A673 (cell line): ENCODE measurements around the gene SLC38A5. TPM values are rescaled to one million over a fixed set of nuclear protein-coding genes. Genes with fewer than 3 reads are reported as not detected.
"Not testable (repeated sequence)": the region's sequence is repeated elsewhere in the genome, so short reads cannot be mapped to it uniquely, and the experiment has no call there.

Experiments
- BruUV-seq: library from RNA; stranded (reverse); fragments of 400-500 nt; replicated peaks from 2 replicates; lab custom pipeline; 2021; lab: Mats Ljungman, UMichigan
- CTCF ChIA-PET: fragments of 300-600 bp; sonication (Branson Sonifier 250); formaldehyde crosslinking; loops from one replicate; lab custom pipeline; 2022; ENCODE audit warnings: antibody characterized with exemption; lab: Charles Lee
- POLR2A ChIA-PET: fragments of 300-600 bp; sonication (Branson Sonifier 250); formaldehyde crosslinking; loops from one replicate; lab custom pipeline; 2022; ENCODE audit warnings: antibody characterized with exemption; ENCODE audit not compliant: low non-redundant PET; lab: Charles Lee
- DNase-seq: peaks from one replicate; pipeline ENCODE4 v3.0.0-alpha.2; 2015; ENCODE audit warnings: low spot score
- H3K27ac ChIP-seq: fragments of 200-600 bp; sonication (generic); 2 replicates; pipeline ENCODE4 v1.5.1; 2016; ENCODE audit warnings: mixed run types, low read depth, mild to moderate bottlenecking, mixed read lengths, antibody characterized with exemption, low read length; ENCODE audit not compliant: poor library complexity, severe bottlenecking
- H3K27me3 ChIP-seq: fragments of 200-600 bp; sonication (generic); replicated peaks from 2 replicates; pipeline ENCODE4 v1.6.1; 2017; ENCODE audit warnings: mixed run types, low read depth, mild to moderate bottlenecking, mixed read lengths, antibody characterized with exemption, low read length; ENCODE audit not compliant: insufficient read depth, poor library complexity
- H3K36me3 ChIP-seq: fragments of 200-600 bp; sonication (generic); 2 replicates; pipeline ENCODE4 v1.6.1; 2016; ENCODE audit warnings: mixed run types, mild to moderate bottlenecking, mixed read lengths, antibody characterized with exemption, low read length; ENCODE audit not compliant: insufficient read depth, poor library complexity, severe bottlenecking
- H3K4me1 ChIP-seq: fragments of 200-600 bp; sonication (generic); 2 replicates; pipeline ENCODE4 v1.6.1; 2017; ENCODE audit warnings: mixed run types, mild to moderate bottlenecking, mixed read lengths, antibody characterized with exemption, low read length; ENCODE audit not compliant: insufficient read depth, poor library complexity, severe bottlenecking
- H3K4me3 ChIP-seq: fragments of 200-600 bp; sonication (generic); 2 replicates; pipeline ENCODE4 v1.5.1; 2016; ENCODE audit warnings: low read depth, mixed run types, mild to moderate bottlenecking, mixed read lengths, low read length; ENCODE audit not compliant: poor library complexity, severe bottlenecking
- H3K9me3 ChIP-seq: fragments of 200-600 bp; sonication (generic); 2 replicates; pipeline ENCODE4 v1.6.1; 2016; ENCODE audit warnings: mixed run types, low read depth, mild to moderate bottlenecking, mixed read lengths, antibody characterized with exemption, low read length; ENCODE audit not compliant: poor library complexity, severe bottlenecking
- intact Hi-C: fragments of 100-400 bp; cut with micrococcal nuclease; formaldehyde crosslinking; loops from one replicate; pipeline ENCODE4 v1.10.0; 2022; ENCODE audit not compliant: unreplicated experiment
- total RNA-seq: library from RNA; stranded (reverse); gene quantifications from 2 replicates; pipeline ENCODE4 v1.2.3, GENCODE V29; 2021

SLC38A5 gene
- total RNA-seq, 1 experiment from 2014 or later = 112 TPM

DNA sequence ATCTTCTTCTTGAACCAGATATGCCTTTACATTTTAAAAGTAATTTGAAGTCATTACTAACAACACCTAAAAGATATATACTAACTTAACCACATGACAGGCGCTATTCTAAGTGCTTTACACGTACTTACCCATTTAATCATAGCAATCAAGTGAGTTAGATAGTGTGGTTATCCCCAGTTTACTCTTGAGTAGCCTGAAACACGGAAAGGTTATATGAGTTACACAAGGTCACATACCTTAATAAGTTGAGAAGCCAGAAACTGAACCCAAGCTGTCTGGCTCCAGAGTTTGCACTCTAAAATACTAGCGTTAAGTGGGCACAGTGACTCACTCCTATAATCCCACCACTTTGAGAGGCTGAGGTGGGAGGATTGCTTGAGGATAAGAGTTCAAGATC, 39.9 kb downstream of the SLC38A5 start:
- H3K36me3 ChIP-seq, H3K27ac ChIP-seq, POLR2A ChIA-PET, H3K27me3 ChIP-seq, H3K4me1 ChIP-seq, CTCF ChIA-PET, intact Hi-C loops, DNase-seq, BruUV-seq, H3K9me3 ChIP-seq, H3K4me3 ChIP-seq: not testable (repeated sequence)

DNA sequence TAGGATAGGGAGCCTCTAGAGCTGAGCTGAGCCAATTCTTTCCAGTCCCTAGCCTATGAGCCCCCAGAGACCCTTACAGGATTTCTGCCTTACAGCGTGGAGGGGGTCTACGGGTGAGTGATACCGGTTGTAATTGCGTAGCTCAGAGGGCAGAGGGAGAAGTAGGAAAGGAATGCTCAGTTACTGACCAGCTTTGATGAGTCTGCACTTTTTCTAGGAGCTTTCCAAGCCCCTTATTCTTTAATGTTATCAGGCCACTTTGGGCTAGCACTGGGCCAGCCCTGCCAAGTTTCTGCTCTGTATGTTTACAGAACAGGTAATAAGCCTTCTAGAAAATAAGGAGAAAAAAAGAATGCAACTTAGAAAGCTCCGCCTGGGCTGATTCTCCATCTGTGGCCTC, 40.5 kb downstream of the SLC38A5 start:
- POLR2A ChIA-PET, CTCF ChIA-PET, intact Hi-C loops, BruUV-seq, H3K9me3 ChIP-seq, H3K27ac ChIP-seq, H3K27me3 ChIP-seq, DNase-seq, H3K36me3 ChIP-seq, H3K4me3 ChIP-seq, H3K4me1 ChIP-seq: not testable (repeated sequence)

DNA sequence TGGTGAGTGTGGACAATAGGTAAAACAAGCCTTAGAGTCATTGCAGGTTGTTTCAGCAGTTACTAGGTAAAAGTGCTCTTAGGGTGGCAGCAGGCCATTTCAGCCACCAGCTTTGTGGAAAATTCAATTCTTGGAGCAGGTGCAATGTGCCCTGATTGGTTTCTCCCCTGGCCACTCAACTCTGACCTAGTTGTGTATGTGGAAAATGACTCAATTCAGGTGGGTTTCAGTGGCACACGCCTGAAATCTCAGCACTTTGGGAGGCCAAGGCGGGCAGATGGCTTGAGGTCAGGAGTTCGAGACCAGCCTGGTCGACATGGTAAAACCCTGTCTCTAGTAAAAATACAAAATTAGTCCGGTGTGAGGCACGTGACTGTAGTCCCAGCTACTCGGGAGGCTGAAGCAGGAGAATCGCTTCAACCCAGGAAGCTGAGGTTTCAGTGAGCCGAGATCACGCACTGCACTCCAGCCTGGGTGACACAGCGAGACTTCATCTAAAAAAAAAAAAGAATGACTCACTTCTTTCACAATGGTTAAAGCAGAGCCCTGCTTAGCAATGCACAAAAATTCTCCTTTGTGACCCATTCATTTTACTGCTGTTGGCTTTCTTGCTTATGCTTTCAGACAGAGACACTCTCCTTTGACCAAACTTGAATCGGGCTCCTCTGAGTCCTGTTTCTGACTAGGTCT, 42.9 kb downstream of the SLC38A5 start:
- intact Hi-C loops, H3K9me3 ChIP-seq, H3K4me1 ChIP-seq, H3K4me3 ChIP-seq, BruUV-seq, H3K36me3 ChIP-seq, POLR2A ChIA-PET, H3K27me3 ChIP-seq, DNase-seq, H3K27ac ChIP-seq, CTCF ChIA-PET: not testable (repeated sequence)

DNA sequence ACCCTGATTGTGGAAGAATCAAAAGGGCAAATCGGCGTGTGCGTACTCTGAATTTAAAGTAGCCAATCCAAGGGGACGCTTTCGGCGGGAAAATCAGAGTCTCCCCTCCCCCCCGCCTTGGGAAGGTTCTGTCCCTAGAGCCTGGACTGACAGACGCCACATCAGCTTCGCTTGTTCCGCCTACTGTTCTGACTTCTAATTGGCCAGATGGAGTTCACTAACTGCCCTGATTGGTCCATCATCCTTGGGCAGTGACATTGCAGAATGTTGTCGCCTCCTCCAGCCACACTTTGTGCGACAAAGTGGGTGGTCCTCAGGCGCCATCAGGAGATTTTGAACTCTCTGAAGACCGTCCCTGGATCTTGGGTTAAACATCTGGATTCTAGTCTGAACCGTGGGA, 58.2 kb downstream of the SLC38A5 start, which contains the start of gene SSX4B:
Gene SSX4B (minus strand): TSS at position 101 of the 400 bp plus-strand sequence. CDS start 588 bp downstream, outside the sequence.
- H3K4me3 ChIP-seq, POLR2A ChIA-PET, CTCF ChIA-PET, H3K27me3 ChIP-seq, BruUV-seq, H3K27ac ChIP-seq, H3K4me1 ChIP-seq, H3K36me3 ChIP-seq, H3K9me3 ChIP-seq, intact Hi-C loops, DNase-seq: not testable (repeated sequence)

Other genes with a start within 250 kb of the SLC38A5 start
- gene SSX1, start 214.9 kb downstream of the SLC38A5 start, total RNA-seq = not detected in 2 replicates
- gene SSX3, start 113.6 kb downstream of the SLC38A5 start, total RNA-seq = 0.81 and 1.2 TPM in 2 replicates
- not detected in 2 replicates for gene SSX4, start 86.7 kb downstream of the SLC38A5 start, total RNA-seq
- gene SSX4B, start 58.3 kb downstream of the SLC38A5 start, total RNA-seq = not detected in 2 replicates
- gene FTSJ1, start 5.9 kb upstream of the SLC38A5 start, total RNA-seq = 58.3 and 61.3 TPM in 2 replicates
- 10.3 and 11.9 TPM in 2 replicates for gene PORCN, start 38.7 kb upstream of the SLC38A5 start, total RNA-seq
- 152 and 155 TPM in 2 replicates for gene EBP, start 51.5 kb upstream of the SLC38A5 start, total RNA-seq
- gene TBC1D25, start 69.5 kb upstream of the SLC38A5 start, total RNA-seq = 10.8 and 15.0 TPM in 2 replicates
- gene RBM3, start 104.2 kb upstream of the SLC38A5 start, total RNA-seq = 259 and 260 TPM in 2 replicates
- gene WDR13, start 127.2 kb upstream of the SLC38A5 start, total RNA-seq = 48.1 and 58.7 TPM in 2 replicates
- gene WAS, start 213.5 kb upstream of the SLC38A5 start, total RNA-seq = 0.90 and 1.1 TPM in 2 replicates
- gene SUV39H1, start 226.5 kb upstream of the SLC38A5 start, total RNA-seq = 29.4 and 29.9 TPM in 2 replicates